ENCODE measurements around the gene CRYM. TPM values are rescaled to one million over a fixed set of nuclear protein-coding genes. Genes with fewer than 3 reads are reported as not detected.

CRYM gene
- polyA plus RNA-seq, 3 donors: not detected

DNA sequence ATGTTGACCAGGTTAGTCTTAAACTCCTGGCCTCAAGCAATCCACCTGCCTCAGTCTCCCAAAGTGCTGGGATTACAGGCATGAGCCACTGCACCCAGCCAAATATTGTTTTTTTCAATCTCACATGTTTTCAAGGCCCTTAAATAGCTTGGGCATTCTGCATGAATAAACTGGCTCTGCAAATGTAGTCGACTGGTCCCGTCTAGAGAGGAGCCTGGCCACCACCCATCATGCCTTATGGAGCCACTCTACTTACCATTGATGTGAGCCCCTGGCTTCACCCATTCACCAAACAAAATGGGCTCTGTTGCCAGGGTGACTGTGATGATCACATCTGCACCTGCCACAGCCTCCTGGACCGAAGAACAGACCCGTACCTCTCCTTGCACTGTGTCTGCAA, 10.8 kb downstream of the CRYM start:
- H3K36me3 Mint-ChIP-seq: no peaks in the 10 kb centered on the region
- no peak overlapping the region for H3K27ac Mint-ChIP-seq
- no peak overlapping the region for H2AFZ ChIP-seq (ENCODE audit: insufficient read depth, low read depth, low read length, poor library complexity, severe bottlenecking)
- TF ChIP-seq, protein P1, sequence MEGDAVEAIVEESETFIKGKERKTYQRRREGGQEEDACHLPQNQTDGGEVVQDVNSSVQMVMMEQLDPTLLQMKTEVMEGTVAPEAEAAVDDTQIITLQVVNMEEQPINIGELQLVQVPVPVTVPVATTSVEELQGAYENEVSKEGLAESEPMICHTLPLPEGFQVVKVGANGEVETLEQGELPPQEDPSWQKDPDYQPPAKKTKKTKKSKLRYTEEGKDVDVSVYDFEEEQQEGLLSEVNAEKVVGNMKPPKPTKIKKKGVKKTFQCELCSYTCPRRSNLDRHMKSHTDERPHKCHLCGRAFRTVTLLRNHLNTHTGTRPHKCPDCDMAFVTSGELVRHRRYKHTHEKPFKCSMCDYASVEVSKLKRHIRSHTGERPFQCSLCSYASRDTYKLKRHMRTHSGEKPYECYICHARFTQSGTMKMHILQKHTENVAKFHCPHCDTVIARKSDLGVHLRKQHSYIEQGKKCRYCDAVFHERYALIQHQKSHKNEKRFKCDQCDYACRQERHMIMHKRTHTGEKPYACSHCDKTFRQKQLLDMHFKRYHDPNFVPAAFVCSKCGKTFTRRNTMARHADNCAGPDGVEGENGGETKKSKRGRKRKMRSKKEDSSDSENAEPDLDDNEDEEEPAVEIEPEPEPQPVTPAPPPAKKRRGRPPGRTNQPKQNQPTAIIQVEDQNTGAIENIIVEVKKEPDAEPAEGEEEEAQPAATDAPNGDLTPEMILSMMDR (IDR thresholded peaks at IDR 0.05): no peak
- no peaks in the 10 kb centered on the region for H3K36me3 ChIP-seq (replicated peaks in 1 of 2; ENCODE audit: control insufficient read depth in 1 of 2, insufficient read depth in 2 of 2, low read length in 2 of 2)
- no peaks in the 10 kb centered on the region for H3K9me3 ChIP-seq (replicated peaks in 1 of 2; ENCODE audit: control insufficient read depth in 1 of 2, insufficient read depth in 1 of 2, low read length in 2 of 2)
- no peak overlapping the region for H3K4me3 ChIP-seq (replicated peaks in 1 of 3; ENCODE audit: low read depth in 2 of 3, low read length in 3 of 3)
- DNase-seq: no peak
- H3K4me2 ChIP-seq (replicated peaks; ENCODE audit: extremely low read depth, low read length, poor library complexity, severe bottlenecking): no peak overlapping the region
- H3K4me1 ChIP-seq (ENCODE audit: control insufficient read depth in 1 of 2, insufficient read depth in 2 of 2, low read length in 2 of 2): no peaks in the 10 kb centered on the region
- no peak overlapping the region for H3K27ac ChIP-seq (ENCODE audit: low read depth in 1 of 2, low read length in 2 of 2)
- H4K20me1 ChIP-seq (ENCODE audit: insufficient read depth, low read length): no peaks in the 10 kb centered on the region
- H3K4me3 Mint-ChIP-seq: no peak overlapping the region
- peaks cover 0 to 3% (median 3%) of the 10 kb centered on the region in 3 donors for H3K27me3 Mint-ChIP-seq (ENCODE audit: low read depth in 3 of 3)
- peaks cover 0 to 1% (median 0%) of the 10 kb centered on the region in 7 donors for H3K9me3 Mint-ChIP-seq
- H3K9ac ChIP-seq (ENCODE audit: insufficient read depth, low read length, poor library complexity, severe bottlenecking): no peak overlapping the region
- no peaks in the 10 kb centered on the region for H3K4me1 Mint-ChIP-seq
- 94% methylated on average over 2 of the region's 4 CpGs for WGBS (ENCODE audit: insufficient coverage)
- no peaks in the 10 kb centered on the region for H3K79me2 ChIP-seq (ENCODE audit: insufficient read depth, low read length)
- intact Hi-C loops (cut with micrococcal nuclease): no loop called here
- no peaks in the 10 kb centered on the region for H3K27me3 ChIP-seq (ENCODE audit: control insufficient read depth in 2 of 2, insufficient read depth in 2 of 2, low read length in 2 of 2)

DNA sequence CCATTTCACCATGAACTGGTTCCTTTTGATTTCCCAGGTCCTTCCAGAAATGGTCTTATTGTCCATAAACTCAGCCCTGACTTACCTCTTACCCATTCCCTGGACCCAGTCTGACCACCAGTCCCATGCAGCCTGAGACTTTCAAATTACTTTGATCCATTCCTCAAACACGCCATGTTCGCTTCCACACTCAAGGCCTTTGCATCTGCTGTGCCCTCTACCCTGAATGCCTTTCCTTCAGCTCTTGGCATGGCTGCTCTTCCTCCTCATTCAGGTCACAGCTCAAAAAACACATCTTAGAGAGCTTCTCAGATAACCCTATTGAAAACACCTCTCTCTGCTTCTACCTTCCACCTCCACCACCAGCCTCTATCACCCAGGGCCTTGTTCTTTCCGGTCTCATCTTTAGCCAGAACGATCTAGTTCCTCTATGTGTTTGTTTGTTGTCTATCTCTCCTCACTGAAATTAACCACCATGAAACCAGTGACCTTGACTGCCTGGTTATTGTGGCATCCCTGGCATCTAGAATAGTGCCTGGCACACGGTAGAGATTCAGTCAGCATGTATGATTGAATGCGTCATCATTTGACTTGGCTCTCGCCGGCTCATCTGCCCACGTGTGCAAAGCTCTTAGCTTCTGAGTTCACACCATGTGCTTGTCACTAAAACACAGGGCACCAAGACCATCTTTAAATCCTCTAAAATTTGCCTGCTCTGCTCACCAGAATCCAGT, 12.8 kb downstream of the CRYM start:
- H3K27ac ChIP-seq (ENCODE audit: low read depth in 1 of 2, low read length in 2 of 2): no peak overlapping the region
- no peaks in the 10 kb centered on the region for H4K20me1 ChIP-seq (ENCODE audit: insufficient read depth, low read length)
- WGBS (ENCODE audit: insufficient coverage): 96% methylated on average over 7 of the region's 9 CpGs
- Mint-ChIP-seq H3K9me3 (peaks cover 0 to 1% (median 0%) of the 10 kb centered on the region in 7 donors), H3K27me3 (ENCODE audit: low read depth in 3 of 3) (peaks cover under 1 to 3% (median 3%) of the 10 kb centered on the region in 3 donors), H3K27ac (no peak overlapping the region), H3K36me3 (no peaks in the 10 kb centered on the region), H3K4me1 (no peaks in the 10 kb centered on the region), H3K4me3 (no peak overlapping the region)
- H3K36me3 ChIP-seq (replicated peaks in 1 of 2; ENCODE audit: control insufficient read depth in 1 of 2, insufficient read depth in 2 of 2, low read length in 2 of 2): no peaks in the 10 kb centered on the region
- intact Hi-C loops (cut with micrococcal nuclease): no loop called here
- H3K4me2 ChIP-seq (replicated peaks; ENCODE audit: extremely low read depth, low read length, poor library complexity, severe bottlenecking): no peak overlapping the region
- H2AFZ ChIP-seq (ENCODE audit: insufficient read depth, low read depth, low read length, poor library complexity, severe bottlenecking): no peak overlapping the region
- H3K4me3 ChIP-seq (replicated peaks in 1 of 3; ENCODE audit: low read depth in 2 of 3, low read length in 3 of 3): no peak overlapping the region
- H3K9ac ChIP-seq (ENCODE audit: insufficient read depth, low read length, poor library complexity, severe bottlenecking): no peak overlapping the region
- H3K9me3 ChIP-seq (replicated peaks in 1 of 2; ENCODE audit: control insufficient read depth in 1 of 2, insufficient read depth in 1 of 2, low read length in 2 of 2): no peaks in the 10 kb centered on the region
- no peaks in the 10 kb centered on the region for H3K4me1 ChIP-seq (ENCODE audit: control insufficient read depth in 1 of 2, insufficient read depth in 2 of 2, low read length in 2 of 2)
- DNase-seq: no peak
- TF ChIP-seq, protein P1 (IDR thresholded peaks at IDR 0.05): no peak
- no peaks in the 10 kb centered on the region for H3K27me3 ChIP-seq (ENCODE audit: control insufficient read depth in 2 of 2, insufficient read depth in 2 of 2, low read length in 2 of 2)
- H3K79me2 ChIP-seq (ENCODE audit: insufficient read depth, low read length): no peaks in the 10 kb centered on the region
